OCI-LY7 (cell line): ENCODE data around the gene LRP4. TPM values are rescaled to one million over a fixed set of nuclear protein-coding genes. Genes with fewer than 3 reads are reported as not detected.

Source experiments
- BruUV-seq: library from RNA; stranded (reverse); fragments of 400-500 nt; replicated peaks from 2 replicates; lab custom pipeline; 2021; lab: Mats Ljungman, UMichigan
- CTCF ChIA-PET: fragments of 300-600 bp; sonication (Branson Sonifier 250); formaldehyde crosslinking; loops from one replicate; lab custom pipeline; 2022; ENCODE audit warnings: antibody characterized with exemption; ENCODE audit not compliant: unreplicated experiment; lab: Charles Lee
- POLR2A ChIA-PET: fragments of 300-600 bp; sonication (Branson Sonifier 250); formaldehyde crosslinking; loops from one replicate; lab custom pipeline; 2022; ENCODE audit warnings: antibody characterized with exemption; lab: Charles Lee
- DNase-seq: peaks from one replicate; pipeline ENCODE4 v3.0.0-alpha.2; 2015; ENCODE audit warnings: low spot score
- H2AFZ ChIP-seq: fragments of 200-600 bp; sonication (generic), shearing (Covaris generic); 2 replicates; pipeline ENCODE4 v1.6.1; 2014; ENCODE audit warnings: mild to moderate bottlenecking, antibody characterized with exemption, low read length, moderate library complexity
- H3K27ac ChIP-seq: fragments of 200-600 bp; sonication (generic); 2 replicates; pipeline ENCODE4 v1.5.1; 2014; ENCODE audit warnings: mixed run types, low read depth, mild to moderate bottlenecking, moderate library complexity, low read length, inconsistent platforms; ENCODE audit not compliant: poor library complexity, severe bottlenecking
- H3K36me3 ChIP-seq: fragments of 200-600 bp; sonication (generic); 2 replicates; pipeline ENCODE4 v1.6.1; 2014; ENCODE audit warnings: mild to moderate bottlenecking, antibody characterized with exemption, low read length, moderate library complexity, mixed read lengths; ENCODE audit not compliant: insufficient read depth
- H3K4me1 ChIP-seq: fragments of 200-600 bp; sonication (generic); 2 replicates; pipeline ENCODE4 v1.5.1; 2014; ENCODE audit warnings: mild to moderate bottlenecking, low read length; ENCODE audit not compliant: insufficient read depth, poor library complexity, severe bottlenecking
- H3K4me2 ChIP-seq: fragments of 200-600 bp; sonication (generic); 2 replicates; pipeline ENCODE4 v1.6.1; 2014; ENCODE audit warnings: mild to moderate bottlenecking, low read length
- H3K4me3 ChIP-seq: fragments of 200-600 bp; sonication (generic); 2 replicates; pipeline ENCODE4 v1.5.1; 2014; ENCODE audit warnings: mild to moderate bottlenecking, low read depth, low read length; ENCODE audit not compliant: poor library complexity, severe bottlenecking
- H3K79me2 ChIP-seq: fragments of 200-600 bp; sonication (generic); 2 replicates; pipeline ENCODE4 v1.6.1; 2016; ENCODE audit warnings: low read depth, mild to moderate bottlenecking, low read length, moderate library complexity, mixed read lengths; ENCODE audit not compliant: insufficient read depth
- H3K9me2 ChIP-seq: fragments of 200-600 bp; sonication (generic); 2 replicates; pipeline ENCODE4 v1.6.1; 2016; ENCODE audit warnings: mild to moderate bottlenecking, low read length, mixed read lengths; ENCODE audit not compliant: insufficient read depth
- H3K9me3 ChIP-seq: fragments of 200-600 bp; sonication (generic); 2 replicates; pipeline ENCODE4 v1.6.1; 2014; ENCODE audit warnings: mild to moderate bottlenecking, mixed run types, low read length, mixed read lengths
- H4K20me1 ChIP-seq: fragments of 200-600 bp; sonication (generic); 2 replicates; pipeline ENCODE4 v1.6.1; 2014; ENCODE audit warnings: mild to moderate bottlenecking, antibody characterized with exemption, low read length, moderate library complexity, mixed read lengths; ENCODE audit not compliant: insufficient read depth
- CTCF ChIP-seq: fragments of 200-600 bp; sonication (generic); conservative IDR thresholded peaks from 2 replicates; pipeline ENCODE4 v1.5.1; 2014; ENCODE audit warnings: mild to moderate bottlenecking, antibody characterized with exemption, low read length, moderate library complexity, mixed read lengths
- EZH2phosphoT487 ChIP-seq: fragments of 200-600 bp; sonication (generic); IDR thresholded peaks from 2 replicates; pipeline ENCODE4 v1.6.1; 2018; ENCODE audit warnings: low read depth, borderline replicate concordance, mild to moderate bottlenecking, mixed run types, antibody characterized with exemption, low read length, moderate library complexity, mixed read lengths
- intact Hi-C: fragments of 100-400 bp; cut with micrococcal nuclease; formaldehyde crosslinking; loops from one replicate; pipeline ENCODE4 v1.10.0; 2022; ENCODE audit not compliant: unreplicated experiment
- total RNA-seq, 2 experiments: library from RNA; depleted of rRNA in 1 of 2; stranded (reverse); fragments of >200 nt in 1 of 2; shearing (Covaris generic) in 1 of 2; gene quantifications; 2 replicates each; pipeline ENCODE4 v1.2.3, GENCODE V29; 2014 to 2022

LRP4 gene
- total RNA-seq, 2 experiments from 2014 or later, result 19.8 to 28.5 TPM

DNA sequence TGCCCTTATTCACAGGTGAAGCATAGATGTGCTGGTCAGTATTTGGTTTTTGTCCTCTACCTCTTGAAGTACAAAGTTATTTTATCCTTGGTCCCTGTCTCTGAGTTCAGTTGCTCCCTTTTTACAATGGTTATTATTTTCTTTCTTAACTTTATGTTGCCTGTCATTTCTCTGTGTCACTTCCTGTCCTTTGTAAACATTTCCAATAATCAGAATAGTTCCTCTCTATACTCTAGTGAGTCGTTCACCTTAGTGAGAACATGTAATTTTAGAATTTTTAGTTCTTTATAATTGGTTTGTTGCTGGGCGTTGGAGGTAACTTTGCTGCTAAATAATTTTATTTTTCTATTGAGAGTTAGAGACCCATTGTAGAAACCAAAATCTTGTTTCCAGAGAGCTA is 34.2 kb upstream of the LRP4 start:
- no peaks in the 10 kb centered on the region for H4K20me1 ChIP-seq
- no peaks in the 10 kb centered on the region for H3K79me2 ChIP-seq
- no TSS peak for BruUV-seq
- no peak for DNase-seq
- H3K27ac ChIP-seq, result no peak overlapping the region
- no peak overlapping the region for H3K4me3 ChIP-seq
- intact Hi-C loops, result no loop called here
- no peak overlapping the region for H3K4me2 ChIP-seq
- TF ChIP-seq EZH2phosphoT487 (no peak), CTCF (no peak)
- no peaks in the 10 kb centered on the region for H3K9me3 ChIP-seq
- ChIA-PET POLR2A (interaction anchor here (1.6 kb wide), 1 partner anchor 12 kb away, joined by 8 read pairs; no protein-coding TSS in a partner anchor), CTCF (no interaction called here)
- no peaks in the 10 kb centered on the region for H3K9me2 ChIP-seq
- no peak overlapping the region for H2AFZ ChIP-seq
- H3K36me3 ChIP-seq, result peaks cover 18% of the 10 kb centered on the region; the same call in 1 of the 2 replicates
- peaks cover 4% of the 10 kb centered on the region for H3K4me1 ChIP-seq

GRCh38 chr11:46951864-46952263 is 33.5 kb upstream of the LRP4 start:
- H3K9me3 ChIP-seq, result no peaks in the 10 kb centered on the region
- POLR2A ChIA-PET, result interaction anchor here (0.7 to 1.6 kb wide), 6 partner anchors 10 to 382 kb away, joined by 3 to 8 read pairs (median 3); partner anchors contain the start of gene CSTPP1
- no peak overlapping the region for H3K27ac ChIP-seq
- no TSS peak for BruUV-seq
- CTCF ChIA-PET, result no interaction called here
- no peak overlapping the region for H3K4me2 ChIP-seq
- TF ChIP-seq CTCF, result no peak
- TF ChIP-seq EZH2phosphoT487, result no peak
- H2AFZ ChIP-seq, result no peak overlapping the region
- peaks cover 14% of the 10 kb centered on the region; the same call in 1 of the 2 replicates for H3K36me3 ChIP-seq
- no peak for DNase-seq
- H3K4me1 ChIP-seq, result peaks cover 4% of the 10 kb centered on the region
- intact Hi-C loops, result no loop called here
- H3K9me2 ChIP-seq, result no peaks in the 10 kb centered on the region
- no peak overlapping the region for H3K4me3 ChIP-seq
- no peaks in the 10 kb centered on the region for H3K79me2 ChIP-seq
- no peaks in the 10 kb centered on the region for H4K20me1 ChIP-seq

GRCh38 chr11:46949297-46949696 is 30.9 kb upstream of the LRP4 start:
- Histone ChIP-seq H3K79me2 (no peaks in the 10 kb centered on the region), H4K20me1 (no peaks in the 10 kb centered on the region), H3K27ac (no peak overlapping the region), H3K4me1 (peaks cover 4% of the 10 kb centered on the region), H3K9me3 (no peaks in the 10 kb centered on the region), H3K36me3 (peaks cover 14% of the 10 kb centered on the region; the same call in 1 of the 2 replicates), H3K4me3 (no peak overlapping the region), H3K4me2 (no peak overlapping the region), H2AFZ (no peak overlapping the region), H3K9me2 (no peaks in the 10 kb centered on the region)
- ChIA-PET CTCF (no interaction called here), POLR2A (interaction anchor here (0.5 to 0.9 kb wide), 5 partner anchors 9 to 1034 kb away, joined by 3 read pairs; no protein-coding TSS in a partner anchor)
- TF ChIP-seq CTCF (no peak), EZH2phosphoT487 (no peak)
- BruUV-seq, result no TSS peak
- intact Hi-C loops, result no loop called here
- no peak for DNase-seq
